Measurements from ENCODE around the gene GATM.
"Not testable (repeated sequence)": the region's sequence is repeated elsewhere in the genome, so short reads cannot be mapped to it uniquely, and the experiment has no call there.

Gene GATM

GRCh38 chr15:45387380-45388007 is 9.2 kb upstream of the GATM start:
- no peak for DNase-seq

GRCh38 chr15:45386974-45387373 is 8.6 kb upstream of the GATM start:
- DNase-seq, result no peak

- no peak for DNase-seq
Observed at GRCh38 chr15:45386420-45386819, 8.1 kb upstream of the GATM start.

GRCh38 chr15:45385590-45385989 is 7.2 kb upstream of the GATM start:
- no peak for DNase-seq

GRCh38 chr15:45384700-45385099 is 6.4 kb upstream of the GATM start:
- no peak for DNase-seq

- DNase-seq, result no peak
Observed at GRCh38 chr15:45378913-45379262, 544 bp upstream of the GATM start.

- no peak for DNase-seq
Observed at GRCh38 chr15:45377609-45378148, 665 bp downstream of the GATM start.

GRCh38 chr15:45376967-45377608 is 1.3 kb downstream of the GATM start:
- DNase-seq, result no peak

- DNase-seq, result no peak
Observed at GRCh38 chr15:45376300-45376928, 1.9 kb downstream of the GATM start.

GRCh38 chr15:45375836-45376235 is 2.5 kb downstream of the GATM start:
- DNase-seq, result no peak

GRCh38 chr15:45373976-45374375 is 4.4 kb downstream of the GATM start:
- DNase-seq, result no peak

- no peak for DNase-seq
Observed at GRCh38 chr15:45372041-45372995, 6.0 kb downstream of the GATM start.

- no peak for DNase-seq
Observed at GRCh38 chr15:45371546-45371945, 6.8 kb downstream of the GATM start.

- DNase-seq, result not testable (repeated sequence)
Observed at GRCh38 chr15:45370042-45370441, 8.3 kb downstream of the GATM start.

- DNase-seq, result not testable (repeated sequence)
Observed at GRCh38 chr15:45367222-45367621, 11.1 kb downstream of the GATM start.

GRCh38 chr15:45364271-45364670 is 14.1 kb downstream of the GATM start:
- no peak for DNase-seq

GRCh38 chr15:45363801-45364200 is 14.5 kb downstream of the GATM start:
- no peak for DNase-seq

GRCh38 chr15:45363334-45363733 is 15.0 kb downstream of the GATM start:
- no peak for DNase-seq

GRCh38 chr15:45362419-45362818 is 15.9 kb downstream of the GATM start:
- no peak for DNase-seq

- no peak for DNase-seq
Observed at GRCh38 chr15:45361878-45362277, 16.5 kb downstream of the GATM start.

GRCh38 chr15:45355860-45356259 is 22.5 kb downstream of the GATM start:
- no peak for DNase-seq

- DNase-seq, result no peak
Observed at GRCh38 chr15:45354711-45355110, 23.6 kb downstream of the GATM start.

GRCh38 chr15:45351227-45351626 is 27.1 kb downstream of the GATM start:
- DNase-seq, result no peak
